Nephron (organoid): ENCODE measurements around the gene CPSF4.
A peak's percentile ranks its signal among the peaks of the same experiment; 100 is the strongest.

ENCODE experiments used
- H3K27ac Mint-ChIP-seq, 3 experiments: 2 replicates each; pipeline ENCODE4 v1.8.0; 2020; ENCODE audit warnings: mixed read lengths in 3 of 3, mild to moderate bottlenecking in 2 of 3, moderate library complexity in 1 of 3
- H3K27me3 Mint-ChIP-seq: 2 replicates; pipeline ENCODE4 v1.8.0; 2021; ENCODE audit warnings: low read depth, mild to moderate bottlenecking, moderate library complexity, mixed read lengths
- H3K36me3 Mint-ChIP-seq: 2 replicates; pipeline ENCODE4 v1.8.0; 2020; ENCODE audit warnings: low read depth, mixed read lengths
- H3K4me1 Mint-ChIP-seq: 2 replicates; pipeline ENCODE4 v1.8.0; 2020; ENCODE audit warnings: mixed read lengths
- H3K4me3 Mint-ChIP-seq, 3 experiments: 2 replicates each; pipeline ENCODE4 v1.8.0; 2020; ENCODE audit warnings: mild to moderate bottlenecking in 3 of 3, mixed read lengths in 3 of 3, moderate library complexity in 2 of 3
- H3K9me3 Mint-ChIP-seq: 2 replicates; pipeline ENCODE4 v1.8.0; 2020; ENCODE audit warnings: mixed read lengths
- TF ChIP-seq, protein P1 (sequence below), 3 experiments: fragments of 200-600 bp; sonication (generic); IDR thresholded peaks; one replicate each; pipeline ENCODE4 v1.5.0; 2021; ENCODE audit warnings: antibody characterized with exemption in 3 of 3; ENCODE audit not compliant: unreplicated experiment in 3 of 3

CPSF4 gene

GRCh38 chr7:99438573-99439480 is at the start of gene CPSF4, which contains the start of gene PTCD1:
Gene CPSF4 (plus strand): TSS chr7:99438943. CDS start chr7:99439083, 140 bp downstream.
Gene PTCD1 (minus strand): TSS chr7:99438798. CDS start chr7:99435242, 3,556 bp downstream.
- TF ChIP-seq, protein P1, sequence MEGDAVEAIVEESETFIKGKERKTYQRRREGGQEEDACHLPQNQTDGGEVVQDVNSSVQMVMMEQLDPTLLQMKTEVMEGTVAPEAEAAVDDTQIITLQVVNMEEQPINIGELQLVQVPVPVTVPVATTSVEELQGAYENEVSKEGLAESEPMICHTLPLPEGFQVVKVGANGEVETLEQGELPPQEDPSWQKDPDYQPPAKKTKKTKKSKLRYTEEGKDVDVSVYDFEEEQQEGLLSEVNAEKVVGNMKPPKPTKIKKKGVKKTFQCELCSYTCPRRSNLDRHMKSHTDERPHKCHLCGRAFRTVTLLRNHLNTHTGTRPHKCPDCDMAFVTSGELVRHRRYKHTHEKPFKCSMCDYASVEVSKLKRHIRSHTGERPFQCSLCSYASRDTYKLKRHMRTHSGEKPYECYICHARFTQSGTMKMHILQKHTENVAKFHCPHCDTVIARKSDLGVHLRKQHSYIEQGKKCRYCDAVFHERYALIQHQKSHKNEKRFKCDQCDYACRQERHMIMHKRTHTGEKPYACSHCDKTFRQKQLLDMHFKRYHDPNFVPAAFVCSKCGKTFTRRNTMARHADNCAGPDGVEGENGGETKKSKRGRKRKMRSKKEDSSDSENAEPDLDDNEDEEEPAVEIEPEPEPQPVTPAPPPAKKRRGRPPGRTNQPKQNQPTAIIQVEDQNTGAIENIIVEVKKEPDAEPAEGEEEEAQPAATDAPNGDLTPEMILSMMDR (IDR thresholded peaks at IDR 0.05; ENCODE audit: unreplicated experiment in 3 of 3): no peak
- Mint-ChIP-seq H3K4me1 (peaks cover 30% of the 10 kb centered on the region), H3K9me3 (no peaks in the 10 kb centered on the region), H3K36me3 (peaks cover 19% of the 10 kb centered on the region), H3K27ac (peak within 1 kb of the TSS; percentile 81 to 97 (median 92)), H3K27me3 (no peaks in the 10 kb centered on the region), H3K4me3 (peak within 1 kb of the TSS; percentile 97 to 100 (median 99))

DNA sequence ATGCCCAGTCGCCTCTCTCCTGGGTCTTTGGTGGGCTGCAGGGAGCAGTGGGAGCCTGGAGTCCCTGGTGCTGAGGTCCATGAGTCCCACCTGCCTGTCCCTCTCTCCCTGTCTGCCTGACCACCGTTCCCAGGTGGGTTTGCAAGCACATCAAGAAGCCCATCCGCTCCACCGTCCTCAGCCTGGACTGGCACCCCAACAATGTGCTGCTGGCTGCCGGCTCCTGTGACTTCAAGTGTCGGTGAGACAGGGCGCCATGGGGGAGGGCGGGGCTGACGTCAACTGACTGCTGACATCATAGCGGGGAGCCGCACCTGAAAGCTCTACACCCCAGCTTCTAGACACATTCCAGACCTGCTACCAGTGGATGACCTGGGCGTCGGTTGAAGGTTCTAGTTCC is 49.0 kb upstream of the CPSF4 start:
- no peak overlapping the region for H3K27ac Mint-ChIP-seq
- no peaks in the 10 kb centered on the region for H3K27me3 Mint-ChIP-seq
- no peaks in the 10 kb centered on the region for H3K9me3 Mint-ChIP-seq
- no peak overlapping the region for H3K4me3 Mint-ChIP-seq
- H3K4me1 Mint-ChIP-seq: peaks cover 10% of the 10 kb centered on the region
- no peaks in the 10 kb centered on the region for H3K36me3 Mint-ChIP-seq
- TF ChIP-seq, protein P1 (IDR thresholded peaks at IDR 0.05; ENCODE audit: unreplicated experiment in 3 of 3): no peak

DNA sequence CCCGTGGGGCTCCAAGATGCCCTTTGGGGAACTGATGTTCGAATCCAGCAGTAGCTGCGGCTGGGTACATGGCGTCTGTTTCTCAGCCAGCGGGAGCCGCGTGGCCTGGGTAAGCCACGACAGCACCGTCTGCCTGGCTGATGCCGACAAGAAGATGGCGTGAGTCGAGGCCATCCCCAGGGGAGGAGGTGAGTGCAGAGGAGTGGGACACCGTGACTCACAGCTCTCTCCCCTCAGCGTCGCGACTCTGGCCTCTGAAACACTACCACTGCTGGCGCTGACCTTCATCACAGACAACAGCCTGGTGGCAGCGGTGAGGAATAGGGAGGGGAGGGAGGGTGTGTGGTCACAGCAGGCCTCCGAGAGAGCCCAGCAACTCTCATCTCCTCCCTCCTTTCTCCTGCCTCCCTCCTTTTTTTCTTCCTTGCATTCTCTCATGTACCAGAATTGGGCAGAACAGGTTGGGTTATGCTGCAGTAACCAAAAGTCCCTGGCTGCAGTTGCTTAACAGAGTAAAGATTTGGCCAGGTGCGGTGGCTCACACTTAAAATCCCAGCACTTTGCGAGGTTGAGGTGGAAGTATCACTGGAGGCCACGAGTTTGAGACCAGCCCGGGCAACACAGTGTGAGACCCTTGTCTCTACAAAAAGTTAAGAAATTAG is 47.7 kb upstream of the CPSF4 start:
- H3K27ac Mint-ChIP-seq: no peak overlapping the region
- H3K36me3 Mint-ChIP-seq: no peaks in the 10 kb centered on the region
- H3K9me3 Mint-ChIP-seq: no peaks in the 10 kb centered on the region
- H3K4me3 Mint-ChIP-seq: peak overlapping the region; percentile 74 to 82 (median 77)
- H3K4me1 Mint-ChIP-seq: peaks cover 10% of the 10 kb centered on the region
- TF ChIP-seq, protein P1 (IDR thresholded peaks at IDR 0.05; ENCODE audit: unreplicated experiment in 3 of 3): no peak
- H3K27me3 Mint-ChIP-seq: no peaks in the 10 kb centered on the region

DNA sequence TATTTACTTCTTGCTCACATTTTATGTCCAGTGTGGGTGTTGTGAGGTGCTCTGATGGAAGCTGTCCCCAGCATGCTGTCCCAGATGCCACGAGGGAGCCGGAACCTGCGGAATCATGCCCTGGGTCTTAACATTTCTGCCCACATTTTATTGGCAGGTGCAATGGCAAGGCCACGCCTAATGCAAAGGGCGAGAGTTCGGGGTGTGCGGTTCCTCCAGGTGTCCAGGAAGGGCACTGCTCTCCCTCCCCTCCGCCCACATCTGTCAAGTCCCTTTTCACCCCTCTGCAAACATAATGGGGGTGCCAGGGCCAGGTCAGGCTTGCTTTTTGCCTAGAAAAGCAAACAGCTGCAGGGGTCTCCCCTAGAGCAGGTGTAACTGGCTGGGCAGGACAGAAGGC is 46.7 kb upstream of the CPSF4 start:
- H3K36me3 Mint-ChIP-seq: peaks cover 6% of the 10 kb centered on the region

DNA sequence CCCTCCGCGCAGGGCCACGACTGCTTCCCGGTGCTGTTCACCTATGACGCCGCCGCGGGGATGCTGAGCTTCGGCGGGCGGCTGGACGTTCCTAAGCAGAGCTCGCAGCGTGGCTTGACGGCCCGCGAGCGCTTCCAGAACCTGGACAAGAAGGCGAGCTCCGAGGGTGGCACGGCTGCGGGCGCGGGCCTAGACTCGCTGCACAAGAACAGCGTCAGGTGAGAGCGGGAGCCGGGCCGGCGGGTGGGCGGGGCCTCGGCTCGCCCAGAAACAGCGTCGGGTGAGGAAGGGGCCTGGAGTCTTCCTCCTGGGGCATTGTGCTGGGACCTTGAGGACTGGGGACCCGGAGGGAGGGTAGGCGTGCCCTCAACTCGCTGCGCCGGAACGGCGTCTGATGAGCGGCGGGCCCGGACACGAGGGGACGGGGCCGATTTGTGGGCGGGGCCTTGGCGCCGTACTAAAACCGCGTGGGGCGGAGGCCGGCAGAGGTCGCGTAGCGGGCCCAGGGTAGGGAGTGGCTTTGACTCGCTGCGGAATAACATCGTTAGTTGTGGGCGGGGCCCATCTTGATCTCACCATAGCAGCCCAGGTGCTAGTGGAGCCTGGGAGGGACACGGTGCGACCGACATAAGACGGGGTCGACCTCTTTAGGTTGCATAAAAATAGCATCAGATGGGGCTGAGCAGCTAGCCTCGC is 45.9 kb upstream of the CPSF4 start:
- H3K4me3 Mint-ChIP-seq: peak overlapping the region; percentile 93 to 96 (median 96)
- peak overlapping the region; percentile 80 to 94 (median 90) for H3K27ac Mint-ChIP-seq
- H3K36me3 Mint-ChIP-seq: peaks cover 9% of the 10 kb centered on the region
- peaks cover 13% of the 10 kb centered on the region for H3K4me1 Mint-ChIP-seq
- no peaks in the 10 kb centered on the region for H3K27me3 Mint-ChIP-seq
- H3K9me3 Mint-ChIP-seq: no peaks in the 10 kb centered on the region
- TF ChIP-seq, protein P1 (IDR thresholded peaks at IDR 0.05; ENCODE audit: unreplicated experiment in 3 of 3): no peak

More for the DNA sequence above, 46.7 kb upstream of the CPSF4 start:
- Mint-ChIP-seq H3K4me1 (peaks cover 10% of the 10 kb centered on the region), H3K9me3 (no peaks in the 10 kb centered on the region), H3K27me3 (no peaks in the 10 kb centered on the region), H3K4me3 (peak overlapping the region; percentile 74 to 82 (median 77)), H3K27ac (no peak overlapping the region)
- TF ChIP-seq, protein P1 (IDR thresholded peaks at IDR 0.05; ENCODE audit: unreplicated experiment in 3 of 3): no peak
